Body of pancreas (tissue), 4 donors: ENCODE data around the gene EFCAB9.

ENCODE experiments used
- CTCF ChIP-seq, 7 experiments: fragments of 450-650 bp in 4 of 7; fragments of 200-600 bp in 3 of 7; sonication (generic) in 3 of 7; IDR thresholded peaks; one replicate each; pipeline ENCODE4 v1.5.1; 2016 to 2019; ENCODE audit warnings: antibody characterized with exemption in 7 of 7
- POLR2A ChIP-seq, 3 donors: fragments of 450-650 bp; IDR thresholded peaks; one replicate each; pipeline ENCODE4 v1.6.1; 2016; ENCODE audit warnings: antibody characterized with exemption in 3 of 3, mild to moderate bottlenecking in 2 of 3

GRCh38 chr5:172219296-172219695 lies 25.3 kb downstream of the EFCAB9 start:
- TF ChIP-seq CTCF (IDR thresholded peaks at IDR 0.05) (no peak), POLR2A (IDR thresholded peaks at IDR 0.05) (no peak)
